NCI-H1930 (cell line): ENCODE measurements around the gene GPD2.
"Not testable (repeated sequence)": the region's sequence is repeated elsewhere in the genome, so short reads cannot be mapped to it uniquely, and the experiment has no call there.

ENCODE experiments used
- DNase-seq, 2 experiments: peaks; one replicate each; lab custom pipeline; 2025; lab: John Stamatoyannopoulos, UW

The GPD2 gene

GRCh38 chr2:156589381-156590079, 153.4 kb downstream of the GPD2 start:
- DNase-seq, result peak in 1 of 2 experiments; percentile 8

GRCh38 chr2:156590085-156590739, 154.0 kb downstream of the GPD2 start:
- DNase-seq, result no peak

- DNase-seq, result no peak
Observed at GRCh38 chr2:156592809-156593593, 156.8 kb downstream of the GPD2 start.

GRCh38 chr2:156593594-156593921, 157.4 kb downstream of the GPD2 start:
- DNase-seq, result no peak

- no peak for DNase-seq
Observed at GRCh38 chr2:156598563-156598962, 162.4 kb downstream of the GPD2 start.

GRCh38 chr2:156600196-156600595, 164.0 kb downstream of the GPD2 start:
- no peak for DNase-seq

GRCh38 chr2:156601855-156602551, 165.8 kb downstream of the GPD2 start:
- DNase-seq, result no peak

GRCh38 chr2:156602552-156602933, 166.4 kb downstream of the GPD2 start:
- no peak for DNase-seq

- DNase-seq, result no peak
Observed at GRCh38 chr2:156615836-156616322, 179.7 kb downstream of the GPD2 start.

GRCh38 chr2:156618071-156618470, 181.9 kb downstream of the GPD2 start:
- not testable (repeated sequence) for DNase-seq

GRCh38 chr2:156619021-156619539, 182.9 kb downstream of the GPD2 start:
- no peak for DNase-seq

- no peak for DNase-seq
Observed at GRCh38 chr2:156622491-156622890, 186.3 kb downstream of the GPD2 start.

- DNase-seq, result no peak
Observed at GRCh38 chr2:156625360-156626170, 189.4 kb downstream of the GPD2 start.

- DNase-seq, result no peak
Observed at GRCh38 chr2:156626931-156627330, 190.8 kb downstream of the GPD2 start.

GRCh38 chr2:156630579-156631337, 194.6 kb downstream of the GPD2 start:
- no peak for DNase-seq

- DNase-seq, result no peak
Observed at GRCh38 chr2:156635646-156636045, 199.5 kb downstream of the GPD2 start.
